ENCODE measurements around the gene TCN2.

TCN2 gene

GRCh38 chr22:30667494-30668385 lies 60.8 kb downstream of the TCN2 start, which contains the start of gene DUSP18 (continued):
- no peak for TF ChIP-seq ZNF473 (tag by site-specific recombination; IDR thresholded peaks at IDR 0.05)
- no peak for TF ChIP-seq OVOL3 (tag by site-specific recombination; IDR thresholded peaks at IDR 0.05)
- no peak for TF ChIP-seq ZNF544 (tag by site-specific recombination; IDR thresholded peaks at IDR 0.05)
- TF ChIP-seq ZBTB7A (tag by site-specific recombination; IDR thresholded peaks at IDR 0.05; ENCODE audit: low read depth), result no peak
- no peak for TF ChIP-seq ZNF146 (tag by site-specific recombination; IDR thresholded peaks at IDR 0.05)
- peak; percentile 87; the same call in 1 of the 2 replicates for TF ChIP-seq KLF8 (tag by site-specific recombination; IDR thresholded peaks at IDR 0.05)
- 0 out of 2 replicates have a peak, but pooled peaks have one; percentile 26 for TF ChIP-seq ZNF843 (tag by site-specific recombination; IDR thresholded peaks at IDR 0.05)
- no peak for TF ChIP-seq ZNF112 (tag by site-specific recombination; IDR thresholded peaks at IDR 0.05)
- no peak for TF ChIP-seq ZNF366 (tag by site-specific recombination; conservative IDR thresholded peaks at IDR 0.05)
- no peak for TF ChIP-seq ZNF626 (tag by site-specific recombination; IDR thresholded peaks at IDR 0.05)
- no peak for TF ChIP-seq ZNF658 (tag by site-specific recombination; IDR thresholded peaks at IDR 0.05)
- TF ChIP-seq ZNF654 (tag by site-specific recombination; IDR thresholded peaks at IDR 0.05; ENCODE audit: low read depth), result no peak
- TF ChIP-seq ZNF518A (tag by site-specific recombination; conservative IDR thresholded peaks at IDR 0.05; ENCODE audit: low read depth), result no peak
- TF ChIP-seq ZNF48 (tag by site-specific recombination; IDR thresholded peaks at IDR 0.05), result no peak
- TF ChIP-seq ZNF548 (tag by site-specific recombination; IDR thresholded peaks at IDR 0.05), result no peak
- TF ChIP-seq ZFHX2 (tag by site-specific recombination; conservative IDR thresholded peaks at IDR 0.05), result no peak
- TF ChIP-seq MEIS1 (CRISPR knock-in tag; IDR thresholded peaks at IDR 0.05; ENCODE audit: borderline replicate concordance), result no peak
- peak; percentile 65; the same call in 1 of the 2 replicates for TF ChIP-seq YY2 (tag by site-specific recombination; IDR thresholded peaks at IDR 0.05)
- TF ChIP-seq ZNF645 (tag by site-specific recombination; IDR thresholded peaks at IDR 0.05), result no peak
- peak; percentile 92; the same call in 1 of the 2 replicates for TF ChIP-seq PBX3 (CRISPR knock-in tag; IDR thresholded peaks at IDR 0.05)
- TF ChIP-seq ZNF223 (tag by site-specific recombination; IDR thresholded peaks at IDR 0.05), result 0 out of 2 replicates have a peak, but pooled peaks have one; percentile 52
- no peak for TF ChIP-seq HOXD13 (CRISPR knock-in tag; IDR thresholded peaks at IDR 0.05; ENCODE audit: borderline replicate concordance)
- peak; percentile 72 for TF ChIP-seq SP2 (tag by site-specific recombination; IDR thresholded peaks at IDR 0.05)
- TF ChIP-seq ZNF138 (tag by site-specific recombination; IDR thresholded peaks at IDR 0.05; ENCODE audit: borderline replicate concordance), result no peak
- TF ChIP-seq ZBTB6 (tag by site-specific recombination; IDR thresholded peaks at IDR 0.05), result peak; percentile 80
- peak; percentile 30; the same call in 1 of the 2 replicates for TF ChIP-seq IKZF3 (tag by site-specific recombination; IDR thresholded peaks at IDR 0.05)
- TF ChIP-seq ZNF26 (tag by site-specific recombination; IDR thresholded peaks at IDR 0.05), result no peak
- TF ChIP-seq WT1 (tag by site-specific recombination; IDR thresholded peaks at IDR 0.05), result no peak; the same call in 1 of the 2 replicates
- TF ChIP-seq ZXDB (tag by site-specific recombination; IDR thresholded peaks at IDR 0.05), result peak; percentile 83
- no peak for TF ChIP-seq ZNF610 (tag by site-specific recombination; IDR thresholded peaks at IDR 0.05; ENCODE audit: borderline replicate concordance)
- TF ChIP-seq KLF16 (tag by site-specific recombination; IDR thresholded peaks at IDR 0.05), result no peak
